Effector memory CD4-positive, alpha-beta T cell (primary cell): Measurements from ENCODE around the gene CAPRIN2.
A peak's percentile ranks its signal among the peaks of the same experiment; 100 is the strongest.

Source experiments
- DNase-seq, 3 donors: peaks; one replicate each; pipeline ENCODE4 v3.0.0-alpha.2; 2020
- H3K27ac ChIP-seq: 2 replicates; pipeline ENCODE4 v1.7.0; 2013; ENCODE audit warnings: mild to moderate bottlenecking, low read length, moderate library complexity; ENCODE audit not compliant: insufficient read depth, poor library complexity, severe bottlenecking
- H3K27me3 ChIP-seq: replicated peaks from 2 replicates; pipeline ENCODE4 v1.7.0; 2013; ENCODE audit warnings: mild to moderate bottlenecking, low read length; ENCODE audit not compliant: insufficient read depth, control insufficient read depth, poor library complexity, severe bottlenecking
- H3K36me3 ChIP-seq: 2 replicates; pipeline ENCODE4 v1.7.0; 2013; ENCODE audit warnings: mild to moderate bottlenecking, low read length, moderate library complexity; ENCODE audit not compliant: control insufficient read depth, insufficient read depth
- H3K4me1 ChIP-seq: 2 replicates; pipeline ENCODE4 v1.7.0; 2013; ENCODE audit warnings: low read length, mild to moderate bottlenecking; ENCODE audit not compliant: control insufficient read depth, insufficient read depth, poor library complexity, severe bottlenecking
- H3K4me3 ChIP-seq: 2 replicates; pipeline ENCODE4 v1.7.0; 2013; ENCODE audit warnings: low read length, low read depth, mild to moderate bottlenecking; ENCODE audit not compliant: insufficient read depth, poor library complexity, severe bottlenecking
- H3K9me3 ChIP-seq: 2 replicates; pipeline ENCODE4 v1.7.0; 2013; ENCODE audit warnings: mild to moderate bottlenecking, low read length, moderate library complexity; ENCODE audit not compliant: control insufficient read depth

CAPRIN2 gene

DNA sequence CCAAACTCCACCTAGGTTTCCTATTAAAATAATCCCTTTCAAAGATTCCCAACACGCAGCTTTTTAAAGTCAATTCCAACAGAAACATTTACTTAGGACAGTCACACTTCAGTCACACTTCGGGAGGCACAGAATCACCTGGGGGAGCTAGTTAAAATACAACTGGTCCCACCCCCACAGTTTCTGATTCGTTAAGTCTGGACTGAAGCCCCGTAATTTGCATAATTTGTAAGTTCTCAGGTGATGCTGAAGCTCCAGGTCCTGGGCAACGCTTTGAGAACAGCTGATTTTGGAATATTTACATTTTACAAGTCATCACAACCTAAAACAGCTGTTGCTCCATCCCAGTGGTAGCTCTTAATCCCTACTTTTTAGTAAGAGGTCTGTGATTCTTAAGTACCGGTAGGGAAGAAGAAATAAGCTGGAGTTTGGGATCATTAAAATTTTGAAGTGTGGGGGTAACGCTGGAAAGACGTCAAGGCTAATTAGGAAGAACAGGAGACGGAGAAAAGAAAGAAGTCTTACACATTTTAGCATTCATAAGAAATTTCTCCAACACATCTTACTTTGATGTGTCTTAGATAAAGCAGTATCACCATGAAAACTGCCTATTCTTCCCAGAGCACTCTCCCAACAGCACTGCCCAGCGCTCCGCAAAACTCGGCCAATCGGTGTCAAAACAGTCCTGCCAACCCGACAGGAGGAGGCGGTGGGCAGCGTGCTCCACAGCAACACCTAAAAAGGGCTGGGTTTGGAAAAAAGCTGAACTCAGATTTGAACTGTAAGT, 60.1 kb downstream of the CAPRIN2 start:
- Histone ChIP-seq H3K27me3 (no peaks in the 10 kb centered on the region), H3K4me3 (peak overlapping the region; percentile 92), H3K36me3 (no peaks in the 10 kb centered on the region), H3K9me3 (no peaks in the 10 kb centered on the region), H3K27ac (peak overlapping the region; percentile 71), H3K4me1 (peaks cover 9% of the 10 kb centered on the region)
- peak in 1 of 3 donors; percentile 0 for DNase-seq

DNA sequence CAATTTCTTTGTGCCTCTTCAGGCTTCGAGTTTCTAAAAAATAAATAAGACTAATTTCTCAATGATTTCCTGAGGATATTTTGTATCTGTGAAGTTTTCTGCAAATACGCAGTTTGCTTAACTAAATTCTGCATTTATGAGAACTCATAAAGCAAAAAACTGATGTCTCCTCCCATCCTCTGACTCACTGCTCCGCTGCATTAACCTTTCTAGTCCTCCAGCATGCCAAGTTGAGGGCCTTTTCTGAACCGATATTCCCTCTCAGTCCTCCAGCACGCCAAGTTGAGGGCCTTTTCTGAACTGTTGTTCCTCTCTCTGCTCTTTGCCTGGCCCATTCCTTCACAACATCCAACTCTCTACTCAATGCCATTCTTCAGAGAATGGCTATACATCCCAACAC, 62.3 kb downstream of the CAPRIN2 start:
- Histone ChIP-seq H3K9me3 (no peaks in the 10 kb centered on the region), H3K36me3 (peaks cover 2% of the 10 kb centered on the region), H3K4me3 (no peak overlapping the region), H3K27ac (no peak overlapping the region), H3K27me3 (no peaks in the 10 kb centered on the region), H3K4me1 (peaks cover 9% of the 10 kb centered on the region)
- DNase-seq, result no peak

DNA sequence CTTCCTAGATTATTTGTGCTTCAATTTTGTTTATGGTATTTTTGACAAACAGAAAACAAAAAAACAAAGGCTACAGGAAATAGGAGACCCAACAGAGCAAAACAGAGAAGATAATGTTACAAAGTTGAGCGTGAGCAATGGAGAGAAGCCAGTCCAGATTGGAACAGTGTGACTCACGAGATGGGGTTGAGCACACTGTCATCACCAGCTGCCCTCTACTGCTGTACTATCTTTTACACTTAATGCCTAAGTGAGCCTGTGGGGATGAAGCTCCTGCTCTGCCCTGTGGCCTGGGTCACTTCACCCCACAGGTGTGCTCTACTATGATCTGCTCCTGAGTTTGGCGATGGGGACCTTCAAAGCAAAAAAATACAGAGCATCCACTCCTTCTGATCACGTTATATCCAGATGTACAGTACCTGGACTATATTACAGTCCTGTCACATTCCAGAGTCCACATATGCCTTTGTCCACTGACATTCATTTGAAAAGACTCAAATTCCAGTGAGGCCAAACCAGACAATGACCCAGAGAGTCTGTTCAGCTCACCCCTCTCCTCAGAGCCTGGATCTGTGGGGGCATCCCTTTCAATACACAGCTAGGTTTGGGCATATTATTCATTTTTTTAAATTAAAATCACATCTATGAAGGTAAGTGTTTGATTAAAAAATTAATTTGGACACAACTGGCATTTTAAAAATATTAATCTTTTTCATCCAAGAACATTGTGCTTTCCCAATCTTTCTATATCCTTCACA, 63.5 kb downstream of the CAPRIN2 start:
- Histone ChIP-seq H3K27ac (no peak overlapping the region), H3K4me3 (no peak overlapping the region), H3K36me3 (peaks cover 3% of the 10 kb centered on the region), H3K4me1 (peaks cover 9% of the 10 kb centered on the region), H3K9me3 (no peaks in the 10 kb centered on the region), H3K27me3 (no peaks in the 10 kb centered on the region)
- no peak for DNase-seq

DNA sequence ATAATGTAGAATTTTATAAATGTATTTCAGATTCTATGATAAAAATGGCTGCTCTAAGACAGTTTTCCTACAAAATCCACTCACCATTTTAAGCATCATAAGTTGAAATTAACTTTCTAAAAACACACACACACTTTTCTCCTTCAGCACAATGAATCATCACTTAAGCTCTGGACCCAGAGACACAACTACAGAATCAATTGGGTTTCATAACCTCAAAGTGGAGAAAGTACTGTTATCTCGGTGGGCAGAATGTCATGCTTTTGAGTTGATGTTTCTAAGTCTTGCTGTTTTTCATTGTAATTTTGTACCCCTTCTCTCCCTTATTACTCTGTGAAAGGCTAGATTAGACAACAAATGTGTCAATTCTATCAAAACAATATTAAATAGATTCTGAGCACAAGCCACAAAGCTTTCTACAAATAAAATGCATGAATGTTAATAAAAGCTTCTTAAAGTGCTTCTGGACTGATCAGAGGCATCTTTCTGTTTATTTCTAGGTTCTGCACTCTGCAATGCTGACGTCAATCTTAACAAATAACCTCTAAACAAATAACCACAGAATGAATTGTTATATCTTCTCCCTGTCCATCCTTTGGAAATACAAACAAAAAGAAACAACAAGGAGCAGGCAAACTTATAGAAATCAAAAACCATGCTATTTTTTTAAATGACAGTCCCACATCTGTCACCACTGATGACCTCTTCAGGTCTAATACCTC, 67.3 kb downstream of the CAPRIN2 start:
- peaks cover 15% of the 10 kb centered on the region for H3K36me3 ChIP-seq
- H3K4me3 ChIP-seq, result no peak overlapping the region
- H3K27me3 ChIP-seq, result no peaks in the 10 kb centered on the region
- H3K27ac ChIP-seq, result no peak overlapping the region
- DNase-seq, result no peak
- no peaks in the 10 kb centered on the region for H3K9me3 ChIP-seq
- H3K4me1 ChIP-seq, result no peaks in the 10 kb centered on the region

DNA sequence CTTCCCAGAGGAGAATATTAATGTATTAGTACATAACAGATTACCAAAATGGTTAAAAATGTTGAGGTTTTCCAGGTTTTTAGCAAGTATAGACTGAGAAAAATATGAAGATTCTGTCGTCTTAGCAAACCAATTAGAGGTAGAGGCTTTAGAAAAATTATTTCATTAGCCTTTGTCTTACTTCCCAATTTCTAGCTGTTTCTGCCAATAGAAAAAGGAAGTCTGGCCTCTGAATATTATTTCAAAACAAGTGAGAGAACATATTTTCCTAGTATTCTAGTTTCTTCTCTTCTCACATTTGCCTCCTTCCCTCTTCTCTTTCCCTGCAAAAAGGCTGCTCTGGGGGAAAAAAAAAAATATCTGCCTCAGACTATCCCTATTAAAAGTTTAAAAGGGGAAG, 75.5 kb downstream of the CAPRIN2 start:
- no peaks in the 10 kb centered on the region for H3K27me3 ChIP-seq
- no peaks in the 10 kb centered on the region for H3K4me1 ChIP-seq
- H3K9me3 ChIP-seq, result no peaks in the 10 kb centered on the region
- no peak overlapping the region for H3K4me3 ChIP-seq
- peaks cover 15% of the 10 kb centered on the region for H3K36me3 ChIP-seq
- H3K27ac ChIP-seq, result no peak overlapping the region
- DNase-seq, result no peak

DNA sequence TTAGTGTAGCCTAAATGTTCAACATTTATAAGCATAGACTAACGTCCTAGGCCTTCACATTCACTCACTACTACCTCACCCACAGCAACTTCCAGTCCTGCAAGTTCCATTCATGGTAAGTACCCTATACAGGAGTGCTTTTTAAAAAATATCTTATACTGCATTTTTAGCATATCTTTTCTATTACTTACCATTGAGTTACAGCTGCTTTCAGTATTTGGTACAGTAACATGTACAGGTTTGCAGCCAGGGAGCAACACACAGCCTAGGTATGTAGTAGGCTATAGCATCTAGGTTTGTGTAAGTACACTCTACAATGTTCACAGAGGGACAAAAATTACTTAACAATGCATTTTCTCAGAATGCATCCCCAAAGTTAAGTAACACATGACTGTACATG, 76.5 kb downstream of the CAPRIN2 start:
- H3K4me3 ChIP-seq, result no peak overlapping the region
- H3K27me3 ChIP-seq, result no peaks in the 10 kb centered on the region
- peaks cover 19% of the 10 kb centered on the region for H3K36me3 ChIP-seq
- H3K27ac ChIP-seq, result no peak overlapping the region
- H3K4me1 ChIP-seq, result no peaks in the 10 kb centered on the region
- DNase-seq, result no peak
- H3K9me3 ChIP-seq, result no peaks in the 10 kb centered on the region

DNA sequence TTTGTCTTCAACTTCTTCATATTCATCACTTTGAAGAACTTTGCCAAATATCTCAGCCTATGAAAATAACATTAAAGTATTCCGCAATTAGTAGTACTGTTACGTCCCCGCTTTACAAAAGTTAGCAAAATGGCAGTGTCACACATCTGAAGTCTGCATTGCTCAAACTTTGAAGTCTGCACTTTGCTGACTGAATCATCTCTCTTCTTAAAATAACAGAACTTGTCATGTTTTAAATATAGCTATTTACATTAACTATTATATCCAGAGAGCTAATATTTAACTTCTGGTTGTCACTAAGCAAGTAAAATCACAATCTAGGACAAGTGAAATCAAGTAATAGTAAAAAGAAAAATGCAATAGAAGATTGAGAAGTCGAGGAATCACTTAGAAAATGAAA, 93.5 kb downstream of the CAPRIN2 start:
- no peak overlapping the region for H3K4me3 ChIP-seq
- no peaks in the 10 kb centered on the region for H3K9me3 ChIP-seq
- no peaks in the 10 kb centered on the region for H3K4me1 ChIP-seq
- H3K27me3 ChIP-seq, result no peaks in the 10 kb centered on the region
- H3K27ac ChIP-seq, result no peak overlapping the region
- DNase-seq, result no peak
- peaks cover 26% of the 10 kb centered on the region for H3K36me3 ChIP-seq
